Measurements from ENCODE around the gene CAMSAP2. TPM values are rescaled to one million over a fixed set of nuclear protein-coding genes. Genes with fewer than 3 reads are reported as not detected.

Gene CAMSAP2
- total and polyA plus RNA-seq, 2 experiments from 2014 or later, result 9.3 to 32.9 TPM

- TF ChIP-seq EZH2 (IDR thresholded peaks at IDR 0.05; ENCODE audit: borderline replicate concordance) (no peak), EZH2phosphoT487 (IDR thresholded peaks at IDR 0.05; ENCODE audit: low read depth, severe bottlenecking, unreplicated experiment) (no peak), CTCF (IDR thresholded peaks at IDR 0.05; ENCODE audit: poor library complexity) (peak; percentile 50)
- Histone ChIP-seq H3K36me3 (replicated peaks; ENCODE audit: insufficient read depth, low read depth) (no peaks in the 10 kb centered on the region), H3K27me3 (no peaks in the 10 kb centered on the region), H2AFZ (no peak overlapping the region), H3K4me3 (no peak overlapping the region), H3K4me1 (ENCODE audit: insufficient read depth) (no peaks in the 10 kb centered on the region), H3K9me3 (ENCODE audit: low read depth) (no peaks in the 10 kb centered on the region), H3K4me2 (no peak overlapping the region), H3K9me2 (replicated peaks; ENCODE audit: insufficient read depth) (no peaks in the 10 kb centered on the region), H3K79me2 (peaks cover 10% of the 10 kb centered on the region), H4K20me1 (ENCODE audit: insufficient read depth, poor library complexity, severe bottlenecking) (no peaks in the 10 kb centered on the region), H3K27ac (no peak overlapping the region)
- WGBS (ENCODE audit: low lambda C conversion rate, missing lambda C conversion rate), result 72% methylated on average over 2 of the region's 2 CpGs
- DNase-seq (ENCODE audit: low spot score), result no peak
Measured at GRCh38 chr1:200837931-200838571, 99.4 kb downstream of the CAMSAP2 start.

GRCh38 chr1:200838676-200839445 is 100.2 kb downstream of the CAMSAP2 start:
- peaks cover 10% of the 10 kb centered on the region for H3K79me2 ChIP-seq
- H3K9me3 ChIP-seq (ENCODE audit: low read depth), result no peaks in the 10 kb centered on the region
- no peak overlapping the region for H3K4me2 ChIP-seq
- H3K27ac ChIP-seq, result no peak overlapping the region
- DNase-seq (ENCODE audit: low spot score), result no peak
- H3K36me3 ChIP-seq (replicated peaks; ENCODE audit: insufficient read depth, low read depth), result no peaks in the 10 kb centered on the region
- no peak overlapping the region for H3K4me3 ChIP-seq
- H4K20me1 ChIP-seq (ENCODE audit: insufficient read depth, poor library complexity, severe bottlenecking), result no peaks in the 10 kb centered on the region
- WGBS (ENCODE audit: low lambda C conversion rate, missing lambda C conversion rate), result 90% methylated on average over 3 of the region's 3 CpGs
- H3K9me2 ChIP-seq (replicated peaks; ENCODE audit: insufficient read depth), result no peaks in the 10 kb centered on the region
- TF ChIP-seq EZH2 (IDR thresholded peaks at IDR 0.05; ENCODE audit: borderline replicate concordance), result no peak
- no peak for TF ChIP-seq CTCF (IDR thresholded peaks at IDR 0.05; ENCODE audit: poor library complexity)
- no peak for TF ChIP-seq EZH2phosphoT487 (IDR thresholded peaks at IDR 0.05; ENCODE audit: low read depth, severe bottlenecking, unreplicated experiment)
- no peaks in the 10 kb centered on the region for H3K27me3 ChIP-seq
- no peaks in the 10 kb centered on the region for H3K4me1 ChIP-seq (ENCODE audit: insufficient read depth)
- no peak overlapping the region for H2AFZ ChIP-seq

GRCh38 chr1:200845360-200845759 is 106.7 kb downstream of the CAMSAP2 start:
- TF ChIP-seq EZH2 (IDR thresholded peaks at IDR 0.05; ENCODE audit: borderline replicate concordance), result no peak
- no peak for TF ChIP-seq CTCF (IDR thresholded peaks at IDR 0.05; ENCODE audit: poor library complexity)
- no peak for TF ChIP-seq EZH2phosphoT487 (IDR thresholded peaks at IDR 0.05; ENCODE audit: low read depth, severe bottlenecking, unreplicated experiment)
- no peak for DNase-seq (ENCODE audit: low spot score)
- H3K79me2 ChIP-seq, result no peaks in the 10 kb centered on the region
- no peak overlapping the region for H2AFZ ChIP-seq
- H3K4me3 ChIP-seq, result no peak overlapping the region
- H3K36me3 ChIP-seq (replicated peaks; ENCODE audit: insufficient read depth, low read depth), result no peaks in the 10 kb centered on the region
- H3K4me1 ChIP-seq (ENCODE audit: insufficient read depth), result no peaks in the 10 kb centered on the region
- no peak overlapping the region for H3K4me2 ChIP-seq
- WGBS (ENCODE audit: low lambda C conversion rate, missing lambda C conversion rate), result 97% methylated on average over 4 of the region's 4 CpGs
- H3K27me3 ChIP-seq, result no peaks in the 10 kb centered on the region
- no peaks in the 10 kb centered on the region for H3K9me3 ChIP-seq (ENCODE audit: low read depth)
- H3K9me2 ChIP-seq (replicated peaks; ENCODE audit: insufficient read depth), result no peaks in the 10 kb centered on the region
- no peaks in the 10 kb centered on the region for H4K20me1 ChIP-seq (ENCODE audit: insufficient read depth, poor library complexity, severe bottlenecking)
- H3K27ac ChIP-seq, result no peak overlapping the region
